RWPE2 (cell line): ENCODE measurements around the gene NEK1.

Experiments
- ATAC-seq: fragments of 200-7000 bp; cut with Tn5 transposase; 3 replicates; pipeline ENCODE4 v1.9.1; 2021; ENCODE audit warnings: low read depth
- DNase-seq: peaks from one replicate; pipeline ENCODE4 v3.0.0-alpha.2; 2020; ENCODE audit warnings: low spot score
- H3K27ac ChIP-seq: fragments of 450-650 bp; 2 replicates; pipeline ENCODE4 v1.5.1; 2017; ENCODE audit warnings: mild to moderate bottlenecking; ENCODE audit not compliant: poor library complexity, severe bottlenecking
- H3K27me3 ChIP-seq: fragments of 250-450 bp; sonication (Bioruptor Pico); 2 replicates; pipeline ENCODE4 v1.5.1; 2021; ENCODE audit warnings: mild to moderate bottlenecking, moderate library complexity; ENCODE audit not compliant: insufficient read depth, poor library complexity, severe bottlenecking
- H3K36me3 ChIP-seq: fragments of 250-450 bp; sonication (Bioruptor Pico); 2 replicates; pipeline ENCODE4 v1.5.1; 2020; ENCODE audit warnings: low read depth, mild to moderate bottlenecking, moderate library complexity
- H3K4me1 ChIP-seq: fragments of 250-450 bp; sonication (Bioruptor Pico); 2 replicates; pipeline ENCODE4 v1.5.1; 2021; ENCODE audit warnings: mild to moderate bottlenecking, moderate library complexity; ENCODE audit not compliant: insufficient read depth, poor library complexity, severe bottlenecking
- H3K4me3 ChIP-seq: fragments of 250-450 bp; sonication (Bioruptor Pico); 2 replicates; pipeline ENCODE4 v1.5.1; 2021; ENCODE audit warnings: mild to moderate bottlenecking, moderate library complexity; ENCODE audit not compliant: severe bottlenecking
- H3K9me3 ChIP-seq: fragments of 250-450 bp; sonication (Bioruptor Pico); 2 replicates; pipeline ENCODE4 v1.5.1; 2021; ENCODE audit warnings: mild to moderate bottlenecking, moderate library complexity; ENCODE audit not compliant: severe bottlenecking
- CTCF ChIP-seq: fragments of 450-650 bp; IDR thresholded peaks from one replicate; pipeline ENCODE4 v1.5.1; 2017; ENCODE audit warnings: mild to moderate bottlenecking, moderate library complexity; ENCODE audit not compliant: poor library complexity, severe bottlenecking

The NEK1 gene

GRCh38 chr4:169417629-169418282 is 194.6 kb downstream of the NEK1 start:
- ATAC-seq (no peak), DNase-seq (no peak)
- no peak overlapping the region for H3K4me3 ChIP-seq
- H3K27me3 ChIP-seq: no peaks in the 10 kb centered on the region
- TF ChIP-seq CTCF: no peak
- no peak overlapping the region for H3K27ac ChIP-seq
- H3K9me3 ChIP-seq: no peaks in the 10 kb centered on the region
- H3K4me1 ChIP-seq: peaks cover 3% of the 10 kb centered on the region
- H3K36me3 ChIP-seq: 0 out of 2 replicates have a peak, but pooled peaks cover 3% of the 10 kb centered on the region

GRCh38 chr4:169416997-169417396 is 195.4 kb downstream of the NEK1 start:
- H3K27me3 ChIP-seq: no peaks in the 10 kb centered on the region
- ATAC-seq (no peak), DNase-seq (no peak)
- H3K27ac ChIP-seq: no peak overlapping the region
- H3K36me3 ChIP-seq: 0 out of 2 replicates have a peak, but pooled peaks cover 3% of the 10 kb centered on the region
- no peak overlapping the region for H3K4me3 ChIP-seq
- TF ChIP-seq CTCF: no peak
- H3K9me3 ChIP-seq: no peaks in the 10 kb centered on the region
- H3K4me1 ChIP-seq: peaks cover 3% of the 10 kb centered on the region

- H3K27me3 ChIP-seq: no peaks in the 10 kb centered on the region
- H3K36me3 ChIP-seq: 0 out of 2 replicates have a peak, but pooled peaks cover 3% of the 10 kb centered on the region
- DNase-seq: no peak
- H3K4me3 ChIP-seq: no peak overlapping the region
- H3K27ac ChIP-seq: no peak overlapping the region
- no peaks in the 10 kb centered on the region for H3K9me3 ChIP-seq
- no peak for ATAC-seq
- TF ChIP-seq CTCF: no peak
- H3K4me1 ChIP-seq: peaks cover 3% of the 10 kb centered on the region
Observed at GRCh38 chr4:169416461-169416860, 195.9 kb downstream of the NEK1 start.

GRCh38 chr4:169414913-169415312 is 197.5 kb downstream of the NEK1 start:
- DNase-seq: no peak
- TF ChIP-seq CTCF: no peak
- H3K9me3 ChIP-seq: no peaks in the 10 kb centered on the region
- no peaks in the 10 kb centered on the region for H3K4me1 ChIP-seq
- H3K36me3 ChIP-seq: 0 out of 2 replicates have a peak, but pooled peaks cover 3% of the 10 kb centered on the region
- no peaks in the 10 kb centered on the region for H3K27me3 ChIP-seq
- H3K4me3 ChIP-seq: no peak overlapping the region
- no peak overlapping the region for H3K27ac ChIP-seq
- no peak for ATAC-seq

- no peaks in the 10 kb centered on the region for H3K4me1 ChIP-seq
- no peaks in the 10 kb centered on the region for H3K36me3 ChIP-seq
- TF ChIP-seq CTCF: no peak
- no peak overlapping the region for H3K27ac ChIP-seq
- no peak overlapping the region for H3K4me3 ChIP-seq
- no peaks in the 10 kb centered on the region for H3K27me3 ChIP-seq
- no peak for DNase-seq
- no peaks in the 10 kb centered on the region for H3K9me3 ChIP-seq
- no peak for ATAC-seq
Observed at GRCh38 chr4:169412046-169412445, 200.3 kb downstream of the NEK1 start.
